GM10266 (cell line): ENCODE data around the gene RCCD1.
"Not testable (repeated sequence)": the region's sequence is repeated elsewhere in the genome, so short reads cannot be mapped to it uniquely, and the experiment has no call there.

Experiments
- DNase-seq: peaks from one replicate; pipeline ENCODE4 v3.0.0; 2012; ENCODE audit errors: extremely low spot score
- CTCF ChIP-seq: IDR thresholded peaks from 2 replicates; pipeline ENCODE4 v1.5.1; 2012; ENCODE audit warnings: mild to moderate bottlenecking, low read depth; ENCODE audit not compliant: control insufficient read depth, insufficient read depth; ENCODE audit errors: missing control alignments

RCCD1 gene

GRCh38 chr15:90954712-90955623, at the start of gene RCCD1:
RCCD1 (plus strand) TSS chr15:90954884; CDS start chr15:90956735, 1,851 bp downstream.
- no peak for TF ChIP-seq CTCF
- peak; percentile 99 for DNase-seq

GRCh38 chr15:90905306-90906180, 49.1 kb upstream of the RCCD1 start:
- no peak for TF ChIP-seq CTCF

GRCh38 chr15:90906181-90906849, 48.4 kb upstream of the RCCD1 start:
- TF ChIP-seq CTCF = no peak
- no peak for DNase-seq

More at GRCh38 chr15:90905306-90906180, 49.1 kb upstream of the RCCD1 start:
- no peak for DNase-seq

GRCh38 chr15:90907051-90907660, 47.5 kb upstream of the RCCD1 start:
- TF ChIP-seq CTCF = no peak
- DNase-seq = no peak

GRCh38 chr15:90907838-90908507, 46.7 kb upstream of the RCCD1 start:
- no peak for TF ChIP-seq CTCF
- no peak for DNase-seq

- DNase-seq = not testable (repeated sequence)
Measured at GRCh38 chr15:90909449-90909848, 45.2 kb upstream of the RCCD1 start.

GRCh38 chr15:90909976-90910375, 44.7 kb upstream of the RCCD1 start:
- DNase-seq = no peak
- no peak for TF ChIP-seq CTCF
